GM12865 (cell line): ENCODE results near the gene NR1H3.

Experiments used
- DNase-seq: peaks from one replicate; pipeline ENCODE4 v3.0.0; 2010; ENCODE audit warnings: low read depth
- H3K4me3 ChIP-seq: 2 replicates; pipeline ENCODE4 v1.5.1; 2011; ENCODE audit warnings: mild to moderate bottlenecking, low read depth, low read length, control low read depth
- CTCF ChIP-seq: IDR thresholded peaks from 2 replicates; pipeline ENCODE4 v1.5.1; 2011; ENCODE audit warnings: low read length, control low read depth, low read depth, inconsistent platforms; ENCODE audit not compliant: insufficient read depth; ENCODE audit errors: missing control alignments

The NR1H3 gene

GRCh38 chr11:47274495-47275235 is 16.9 kb downstream of the NR1H3 start:
- DNase-seq, result no peak
- no peak overlapping the region for H3K4me3 ChIP-seq
- TF ChIP-seq CTCF, result no peak

GRCh38 chr11:47276923-47277322 is 19.1 kb downstream of the NR1H3 start:
- no peak overlapping the region for H3K4me3 ChIP-seq
- no peak for DNase-seq
- TF ChIP-seq CTCF, result no peak

- no peak overlapping the region for H3K4me3 ChIP-seq
- TF ChIP-seq CTCF, result no peak
- DNase-seq, result no peak
Measured at GRCh38 chr11:47278058-47278457, 20.3 kb downstream of the NR1H3 start.

GRCh38 chr11:47278769-47279168 is 21.0 kb downstream of the NR1H3 start:
- no peak for DNase-seq
- no peak overlapping the region for H3K4me3 ChIP-seq
- TF ChIP-seq CTCF, result no peak

GRCh38 chr11:47280099-47280498 is 22.3 kb downstream of the NR1H3 start:
- DNase-seq, result no peak
- H3K4me3 ChIP-seq, result no peak overlapping the region
- TF ChIP-seq CTCF, result no peak

GRCh38 chr11:47280860-47281259 is 23.1 kb downstream of the NR1H3 start:
- TF ChIP-seq CTCF, result no peak
- H3K4me3 ChIP-seq, result no peak overlapping the region
- no peak for DNase-seq

- no peak overlapping the region for H3K4me3 ChIP-seq
- DNase-seq, result no peak
- no peak for TF ChIP-seq CTCF
Measured at GRCh38 chr11:47282462-47282861, 24.7 kb downstream of the NR1H3 start.
